Mesendoderm (in vitro differentiated cells): ENCODE results near the gene AAGAB.

Source experiments
- DNase-seq: peaks from one replicate; pipeline ENCODE4 v3.0.0; 2013
- H2AK5ac ChIP-seq: 2 replicates; pipeline ENCODE4 v1.6.1; 2013; ENCODE audit warnings: low read length, inconsistent platforms
- H2BK120ac ChIP-seq: 2 replicates; pipeline ENCODE4 v1.6.1; 2013; ENCODE audit warnings: low read depth, mild to moderate bottlenecking, low read length, moderate library complexity, mixed read lengths
- H2BK15ac ChIP-seq: replicated peaks from 2 replicates; pipeline ENCODE4 v1.6.1; 2013; ENCODE audit warnings: low read depth, mild to moderate bottlenecking, moderate library complexity
- H2BK5ac ChIP-seq: 2 replicates; pipeline ENCODE4 v1.6.1; 2013; ENCODE audit warnings: low read length, inconsistent platforms
- H3K18ac ChIP-seq: 2 replicates; pipeline ENCODE4 v1.6.1; 2013; ENCODE audit warnings: mild to moderate bottlenecking, low read length, mixed read lengths
- H3K23ac ChIP-seq: one replicate; pipeline ENCODE4 v1.6.1; 2013; ENCODE audit warnings: low read length
- H3K27ac ChIP-seq: 2 replicates; pipeline ENCODE4 v1.5.1; 2013; ENCODE audit warnings: low read depth, mild to moderate bottlenecking, inconsistent platforms, low read length, moderate library complexity
- H3K27me3 ChIP-seq: 2 replicates; pipeline ENCODE4 v1.6.1; 2013; ENCODE audit warnings: low read length, control low read depth, mild to moderate bottlenecking, inconsistent platforms; ENCODE audit not compliant: insufficient read depth, poor library complexity
- H3K36me3 ChIP-seq: 2 replicates; pipeline ENCODE4 v1.6.1; 2013; ENCODE audit warnings: low read length, inconsistent platforms; ENCODE audit not compliant: control insufficient read depth, insufficient read depth
- H3K4ac ChIP-seq: one replicate; pipeline ENCODE4 v1.6.1; 2013; ENCODE audit warnings: low read depth, mild to moderate bottlenecking, low read length, moderate library complexity
- H3K4me1 ChIP-seq: 2 replicates; pipeline ENCODE4 v1.6.1; 2013; ENCODE audit warnings: low read depth, low read length, inconsistent platforms; ENCODE audit not compliant: control insufficient read depth
- H3K4me2 ChIP-seq: 2 replicates; pipeline ENCODE4 v1.6.1; 2013; ENCODE audit warnings: low read length
- H3K4me3 ChIP-seq: 2 replicates; pipeline ENCODE4 v1.5.1; 2013; ENCODE audit warnings: mild to moderate bottlenecking, low read length
- H3K56ac ChIP-seq: one replicate; pipeline ENCODE4 v1.6.1; 2013; ENCODE audit warnings: low read length
- H3K79me1 ChIP-seq: 2 replicates; pipeline ENCODE4 v1.6.1; 2013; ENCODE audit warnings: low read length, inconsistent platforms
- H3K79me2 ChIP-seq: 2 replicates; pipeline ENCODE4 v1.6.1; 2013; ENCODE audit warnings: mild to moderate bottlenecking, low read length; ENCODE audit not compliant: control insufficient read depth, insufficient read depth
- H3K9ac ChIP-seq: 2 replicates; pipeline ENCODE4 v1.6.1; 2013; ENCODE audit warnings: low read length, inconsistent platforms
- H4K5ac ChIP-seq: one replicate; pipeline ENCODE4 v1.6.1; 2013; ENCODE audit warnings: low read length
- H4K8ac ChIP-seq: one replicate; pipeline ENCODE4 v1.6.1; 2013; ENCODE audit warnings: low read depth, mild to moderate bottlenecking, control low read depth, low read length, moderate library complexity
- WGBS: extraction: QIAGEN DNeasy Blood & Tissue Kit; methylation state at CpG from one replicate; pipeline ENCODE4 v1.1.7; 2013; ENCODE audit warnings: low lambda C conversion rate, missing lambda C conversion rate; ENCODE audit not compliant: insufficient coverage; ENCODE audit errors: extremely low coverage; 5-methylcytosine and 5-hydroxymethylcytosine counted together

AAGAB gene

DNA sequence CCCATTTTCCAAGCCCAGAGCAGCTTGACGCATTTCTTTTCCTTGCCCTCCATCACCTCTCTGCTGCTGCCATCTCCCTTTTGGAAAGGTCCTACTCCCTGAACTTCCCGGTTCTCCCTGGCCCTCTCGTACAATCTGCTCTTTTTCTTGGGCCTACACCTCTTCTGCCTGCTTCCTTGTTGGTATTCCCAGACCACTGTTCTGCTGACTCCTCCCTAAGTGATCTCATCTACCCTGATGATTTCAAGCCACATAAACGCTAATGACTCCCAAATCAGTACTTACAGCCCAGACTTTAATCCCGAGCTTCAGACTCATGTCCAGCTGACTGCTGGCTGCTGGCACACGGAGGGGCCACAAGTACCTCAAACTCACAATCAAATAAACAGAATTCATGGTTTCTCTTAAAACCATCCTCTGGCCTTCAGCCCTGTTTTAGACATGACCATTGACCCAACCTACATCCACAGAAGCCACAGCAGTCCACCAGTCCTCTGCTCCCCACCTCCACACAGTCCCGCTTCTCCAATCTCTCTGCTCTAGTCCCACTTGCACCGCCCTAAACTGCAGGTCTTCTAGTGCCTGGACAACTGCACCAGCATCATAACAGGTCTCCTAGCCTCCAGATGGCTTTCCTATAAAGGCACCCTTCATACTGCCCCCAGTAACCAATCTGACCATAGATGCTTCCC, 57.6 kb downstream of the AAGAB start:
- no peaks in the 10 kb centered on the region for H3K4me1 ChIP-seq
- H2AK5ac ChIP-seq, result no peak overlapping the region
- WGBS, result no CpG with 5 or more reads among the region's 8 CpGs

DNA sequence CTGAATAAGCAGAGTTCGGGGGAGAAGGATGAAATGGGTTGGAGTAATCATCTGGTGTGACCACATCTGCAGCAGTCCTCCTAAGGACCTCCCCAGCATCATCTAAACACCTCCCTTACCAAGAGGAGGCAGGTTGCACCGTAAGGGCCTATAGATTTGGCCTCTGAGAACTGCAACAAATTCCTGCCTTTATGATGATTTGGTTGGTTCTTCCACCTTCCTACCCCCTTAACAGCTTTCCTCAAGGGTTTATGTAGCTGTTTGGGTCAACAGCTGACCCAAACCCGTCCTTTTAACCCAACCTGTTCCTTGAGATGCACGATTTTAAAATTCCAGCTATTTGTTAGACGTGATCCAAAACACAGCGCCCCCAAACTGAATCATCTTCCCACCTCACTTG, 58.2 kb downstream of the AAGAB start:
- no peak overlapping the region for H3K27ac ChIP-seq
- H3K4ac ChIP-seq, result no peak overlapping the region
- H4K5ac ChIP-seq, result no peak overlapping the region
- H2AK5ac ChIP-seq, result no peak overlapping the region
- H2BK5ac ChIP-seq, result no peak overlapping the region
- H2BK120ac ChIP-seq, result no peak overlapping the region
- H3K36me3 ChIP-seq, result no peaks in the 10 kb centered on the region
- no peak overlapping the region for H3K9ac ChIP-seq
- H2BK15ac ChIP-seq, result no peak overlapping the region
- H3K4me1 ChIP-seq, result no peaks in the 10 kb centered on the region
- H3K18ac ChIP-seq, result no peak overlapping the region
- H3K4me2 ChIP-seq, result no peak overlapping the region
- H3K79me1 ChIP-seq, result no peaks in the 10 kb centered on the region
- no peak overlapping the region for H4K8ac ChIP-seq
- H3K56ac ChIP-seq, result no peak overlapping the region
- no peak overlapping the region for H3K4me3 ChIP-seq
- no peaks in the 10 kb centered on the region for H3K79me2 ChIP-seq
- no peak overlapping the region for H3K23ac ChIP-seq
- DNase-seq, result no peak
- WGBS, result no CpG with 5 or more reads among the region's 6 CpGs
- H3K27me3 ChIP-seq, result no peaks in the 10 kb centered on the region

More for the DNA sequence above, 57.6 kb downstream of the AAGAB start:
- no peak overlapping the region for H4K8ac ChIP-seq
- H3K9ac ChIP-seq, result no peak overlapping the region
- DNase-seq, result no peak
- H3K79me2 ChIP-seq, result no peaks in the 10 kb centered on the region
- H3K27ac ChIP-seq, result no peak overlapping the region
- no peak overlapping the region for H3K4ac ChIP-seq
- no peak overlapping the region for H3K4me3 ChIP-seq
- no peak overlapping the region for H2BK5ac ChIP-seq
- H4K5ac ChIP-seq, result no peak overlapping the region
- H2BK15ac ChIP-seq, result no peak overlapping the region
- no peak overlapping the region for H3K18ac ChIP-seq
- H3K56ac ChIP-seq, result no peak overlapping the region
- no peaks in the 10 kb centered on the region for H3K36me3 ChIP-seq
- no peak overlapping the region for H3K4me2 ChIP-seq
- H3K79me1 ChIP-seq, result no peaks in the 10 kb centered on the region
- no peak overlapping the region for H3K23ac ChIP-seq
- H2BK120ac ChIP-seq, result no peak overlapping the region
- H3K27me3 ChIP-seq, result no peaks in the 10 kb centered on the region

DNA sequence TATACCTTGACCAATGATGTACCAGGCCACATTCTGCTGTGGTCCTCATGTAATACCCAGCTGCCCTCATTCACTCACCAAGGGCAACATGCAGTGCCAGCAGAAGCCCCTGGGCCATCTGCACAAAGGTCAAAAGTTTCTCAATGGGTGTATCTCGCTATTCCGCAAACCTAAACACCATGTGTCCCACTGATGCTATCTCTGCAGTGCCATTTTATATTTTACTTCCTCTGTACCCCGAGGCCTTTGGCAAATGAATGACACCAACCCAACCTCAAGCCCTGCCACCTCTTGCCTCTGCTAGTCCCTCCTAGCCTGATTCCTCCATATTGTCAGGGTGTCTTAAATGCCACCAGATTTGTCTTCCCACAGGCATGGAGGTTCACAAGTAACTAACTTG, 59.2 kb downstream of the AAGAB start:
- Histone ChIP-seq H3K79me2 (no peaks in the 10 kb centered on the region), H3K4me3 (no peak overlapping the region), H3K23ac (no peak overlapping the region), H3K36me3 (no peaks in the 10 kb centered on the region), H4K8ac (no peak overlapping the region), H3K27me3 (no peaks in the 10 kb centered on the region), H2BK15ac (no peak overlapping the region), H3K18ac (no peak overlapping the region), H2AK5ac (no peak overlapping the region), H4K5ac (no peak overlapping the region), H3K27ac (no peak overlapping the region), H3K79me1 (no peaks in the 10 kb centered on the region), H3K4me2 (no peak overlapping the region), H3K4ac (no peak overlapping the region), H3K9ac (no peak overlapping the region), H2BK5ac (no peak overlapping the region), H2BK120ac (no peak overlapping the region), H3K56ac (no peak overlapping the region), H3K4me1 (no peaks in the 10 kb centered on the region)
- DNase-seq, result no peak
- no CpG with 5 or more reads among the region's 3 CpGs for WGBS

DNA sequence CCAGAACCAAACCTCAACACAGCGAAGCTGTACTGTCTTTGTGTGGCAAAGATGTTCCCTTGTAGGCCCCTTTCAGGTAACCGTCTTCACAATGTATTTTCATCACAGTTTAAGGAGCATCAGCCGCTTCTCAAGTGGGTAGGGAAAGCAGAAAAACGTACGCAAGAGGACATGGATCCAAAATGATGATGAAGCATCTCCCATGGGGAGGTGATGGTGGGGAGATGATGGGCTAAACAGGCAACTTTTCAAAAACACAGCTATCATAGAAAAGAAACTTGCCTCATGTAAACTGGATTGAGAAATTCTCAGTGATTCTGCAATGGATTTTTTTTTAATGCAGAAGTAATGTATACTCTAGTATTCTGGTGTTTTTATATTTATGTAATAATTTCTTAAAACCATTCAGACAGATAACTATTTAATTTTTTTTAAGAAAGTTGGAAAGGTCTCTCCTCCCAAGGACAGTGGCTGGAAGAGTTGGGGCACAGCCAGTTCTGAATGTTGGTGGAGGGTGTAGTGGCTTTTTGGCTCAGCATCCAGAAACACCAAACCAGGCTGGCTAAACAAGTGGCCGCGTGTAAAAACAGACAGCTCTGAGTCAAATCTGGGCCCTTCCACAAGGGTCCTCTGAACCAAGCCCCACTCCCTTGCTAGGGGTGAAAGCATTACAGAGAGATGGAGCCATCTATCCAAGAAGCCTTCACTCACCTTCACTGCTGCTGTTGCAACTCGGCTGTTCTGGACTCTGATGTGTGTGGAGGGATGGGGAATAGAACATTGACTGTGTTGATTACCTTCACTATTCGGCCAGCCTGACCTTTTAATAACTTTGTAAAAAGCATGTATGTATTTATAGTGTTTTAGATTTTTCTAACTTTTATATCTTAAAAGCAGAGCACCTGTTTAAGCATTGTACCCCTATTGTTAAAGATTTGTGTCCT, 60.0 kb downstream of the AAGAB start:
- no peak overlapping the region for H3K23ac ChIP-seq
- no peak for DNase-seq
- no peaks in the 10 kb centered on the region for H3K79me2 ChIP-seq
- no peak overlapping the region for H2AK5ac ChIP-seq
- H3K4me3 ChIP-seq, result no peak overlapping the region
- H3K9ac ChIP-seq, result no peak overlapping the region
- H3K79me1 ChIP-seq, result no peaks in the 10 kb centered on the region
- no peak overlapping the region for H3K4me2 ChIP-seq
- no peaks in the 10 kb centered on the region for H3K36me3 ChIP-seq
- H2BK5ac ChIP-seq, result no peak overlapping the region
- WGBS, result no CpG with 5 or more reads among the region's 9 CpGs
- no peaks in the 10 kb centered on the region for H3K27me3 ChIP-seq
- H2BK15ac ChIP-seq, result no peak overlapping the region
- no peaks in the 10 kb centered on the region for H3K4me1 ChIP-seq
- no peak overlapping the region for H3K4ac ChIP-seq
- no peak overlapping the region for H3K56ac ChIP-seq
- H3K27ac ChIP-seq, result no peak overlapping the region
- no peak overlapping the region for H3K18ac ChIP-seq
- H4K8ac ChIP-seq, result no peak overlapping the region
- no peak overlapping the region for H4K5ac ChIP-seq
- no peak overlapping the region for H2BK120ac ChIP-seq

DNA sequence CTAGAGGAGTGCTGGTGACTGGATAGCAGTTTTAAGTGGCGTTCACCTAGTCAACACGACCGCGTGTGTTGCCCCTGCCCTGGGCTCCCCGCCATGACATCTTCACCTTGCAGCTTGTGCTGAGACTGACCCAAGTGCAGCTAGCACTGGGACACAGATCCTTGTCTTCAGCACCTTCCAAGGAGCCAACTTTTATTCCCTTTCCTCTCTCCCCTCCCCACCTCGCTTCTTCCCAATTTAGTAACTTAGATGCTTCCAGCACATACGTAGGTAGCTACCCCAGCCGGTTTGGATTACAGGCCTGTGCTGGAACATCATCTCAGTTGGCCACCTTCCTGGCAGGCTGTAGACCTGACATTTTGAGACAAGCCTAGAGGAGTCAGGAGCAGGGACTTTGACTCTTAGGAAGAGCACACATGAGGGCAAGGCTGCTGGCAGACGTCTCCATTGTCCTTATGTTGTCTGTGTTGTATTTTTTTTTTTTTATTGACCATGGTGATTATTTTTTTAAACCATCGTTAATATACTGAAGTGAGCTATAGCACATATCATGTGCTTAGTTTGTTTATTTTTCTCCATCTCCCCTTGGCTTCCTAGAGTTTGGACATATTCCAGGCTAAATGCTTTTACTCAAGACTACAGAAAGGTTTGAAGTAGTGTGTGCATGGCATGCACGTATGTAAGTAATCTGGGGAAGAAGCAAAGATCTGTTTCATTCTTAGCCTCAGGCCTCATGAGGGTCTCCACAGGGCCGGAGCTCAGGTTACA, 61.1 kb downstream of the AAGAB start:
- H4K8ac ChIP-seq, result no peak overlapping the region
- H3K4ac ChIP-seq, result no peak overlapping the region
- no peak overlapping the region for H4K5ac ChIP-seq
- no peak overlapping the region for H2BK120ac ChIP-seq
- H3K27me3 ChIP-seq, result no peaks in the 10 kb centered on the region
- no CpG with 5 or more reads among the region's 12 CpGs for WGBS
- H2BK5ac ChIP-seq, result no peak overlapping the region
- no peak overlapping the region for H3K4me2 ChIP-seq
- H3K79me2 ChIP-seq, result no peaks in the 10 kb centered on the region
- H3K4me3 ChIP-seq, result no peak overlapping the region
- no peak for DNase-seq
- H3K27ac ChIP-seq, result no peak overlapping the region
- H2AK5ac ChIP-seq, result no peak overlapping the region
- no peak overlapping the region for H3K56ac ChIP-seq
- H3K4me1 ChIP-seq, result no peaks in the 10 kb centered on the region
- no peak overlapping the region for H3K9ac ChIP-seq
- H3K36me3 ChIP-seq, result no peaks in the 10 kb centered on the region
- no peak overlapping the region for H3K18ac ChIP-seq
- H3K79me1 ChIP-seq, result no peaks in the 10 kb centered on the region
- no peak overlapping the region for H2BK15ac ChIP-seq
- no peak overlapping the region for H3K23ac ChIP-seq
